ENCODE results near the gene MEMO1.

DNA sequence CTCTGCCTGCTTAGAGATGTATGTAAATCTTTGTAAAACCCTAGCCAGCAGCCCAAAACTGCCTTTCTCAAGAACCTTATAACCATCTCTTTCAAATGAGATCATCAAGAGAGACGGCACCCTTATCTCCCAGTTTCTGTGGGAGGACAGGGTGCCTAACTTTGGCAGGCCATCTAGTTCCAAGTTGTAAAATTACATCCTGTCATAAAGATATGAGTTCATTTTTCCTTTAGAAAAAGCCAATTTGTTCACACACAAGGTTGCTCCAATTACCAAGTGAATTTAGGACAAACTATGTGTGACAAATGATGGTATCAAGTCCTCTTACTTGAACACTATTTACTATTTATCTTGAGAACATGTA lies 65.3 kb downstream of the MEMO1 start:
- TF ChIP-seq, protein P1, sequence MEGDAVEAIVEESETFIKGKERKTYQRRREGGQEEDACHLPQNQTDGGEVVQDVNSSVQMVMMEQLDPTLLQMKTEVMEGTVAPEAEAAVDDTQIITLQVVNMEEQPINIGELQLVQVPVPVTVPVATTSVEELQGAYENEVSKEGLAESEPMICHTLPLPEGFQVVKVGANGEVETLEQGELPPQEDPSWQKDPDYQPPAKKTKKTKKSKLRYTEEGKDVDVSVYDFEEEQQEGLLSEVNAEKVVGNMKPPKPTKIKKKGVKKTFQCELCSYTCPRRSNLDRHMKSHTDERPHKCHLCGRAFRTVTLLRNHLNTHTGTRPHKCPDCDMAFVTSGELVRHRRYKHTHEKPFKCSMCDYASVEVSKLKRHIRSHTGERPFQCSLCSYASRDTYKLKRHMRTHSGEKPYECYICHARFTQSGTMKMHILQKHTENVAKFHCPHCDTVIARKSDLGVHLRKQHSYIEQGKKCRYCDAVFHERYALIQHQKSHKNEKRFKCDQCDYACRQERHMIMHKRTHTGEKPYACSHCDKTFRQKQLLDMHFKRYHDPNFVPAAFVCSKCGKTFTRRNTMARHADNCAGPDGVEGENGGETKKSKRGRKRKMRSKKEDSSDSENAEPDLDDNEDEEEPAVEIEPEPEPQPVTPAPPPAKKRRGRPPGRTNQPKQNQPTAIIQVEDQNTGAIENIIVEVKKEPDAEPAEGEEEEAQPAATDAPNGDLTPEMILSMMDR (IDR thresholded peaks at IDR 0.05), result no peak
- TF ChIP-seq, protein P2, sequence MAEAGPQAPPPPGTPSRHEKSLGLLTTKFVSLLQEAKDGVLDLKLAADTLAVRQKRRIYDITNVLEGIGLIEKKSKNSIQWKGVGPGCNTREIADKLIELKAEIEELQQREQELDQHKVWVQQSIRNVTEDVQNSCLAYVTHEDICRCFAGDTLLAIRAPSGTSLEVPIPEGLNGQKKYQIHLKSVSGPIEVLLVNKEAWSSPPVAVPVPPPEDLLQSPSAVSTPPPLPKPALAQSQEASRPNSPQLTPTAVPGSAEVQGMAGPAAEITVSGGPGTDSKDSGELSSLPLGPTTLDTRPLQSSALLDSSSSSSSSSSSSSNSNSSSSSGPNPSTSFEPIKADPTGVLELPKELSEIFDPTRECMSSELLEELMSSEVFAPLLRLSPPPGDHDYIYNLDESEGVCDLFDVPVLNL (CRISPR knock-in tag; IDR thresholded peaks at IDR 0.05; ENCODE audit: borderline replicate concordance, low read depth), result no peak
- no peak for TF ChIP-seq FOXK1 (CRISPR knock-in tag; IDR thresholded peaks at IDR 0.05)
- TF ChIP-seq, protein P3, sequence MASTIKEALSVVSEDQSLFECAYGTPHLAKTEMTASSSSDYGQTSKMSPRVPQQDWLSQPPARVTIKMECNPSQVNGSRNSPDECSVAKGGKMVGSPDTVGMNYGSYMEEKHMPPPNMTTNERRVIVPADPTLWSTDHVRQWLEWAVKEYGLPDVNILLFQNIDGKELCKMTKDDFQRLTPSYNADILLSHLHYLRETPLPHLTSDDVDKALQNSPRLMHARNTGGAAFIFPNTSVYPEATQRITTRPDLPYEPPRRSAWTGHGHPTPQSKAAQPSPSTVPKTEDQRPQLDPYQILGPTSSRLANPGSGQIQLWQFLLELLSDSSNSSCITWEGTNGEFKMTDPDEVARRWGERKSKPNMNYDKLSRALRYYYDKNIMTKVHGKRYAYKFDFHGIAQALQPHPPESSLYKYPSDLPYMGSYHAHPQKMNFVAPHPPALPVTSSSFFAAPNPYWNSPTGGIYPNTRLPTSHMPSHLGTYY (CRISPR knock-in tag; IDR thresholded peaks at IDR 0.05), result no peak
- no peak for TF ChIP-seq TEAD4 (CRISPR knock-in tag; IDR thresholded peaks at IDR 0.05)
- no peak for TF ChIP-seq MXD4 (CRISPR knock-in tag; IDR thresholded peaks at IDR 0.05; ENCODE audit: borderline replicate concordance)
- TF ChIP-seq, protein P4, sequence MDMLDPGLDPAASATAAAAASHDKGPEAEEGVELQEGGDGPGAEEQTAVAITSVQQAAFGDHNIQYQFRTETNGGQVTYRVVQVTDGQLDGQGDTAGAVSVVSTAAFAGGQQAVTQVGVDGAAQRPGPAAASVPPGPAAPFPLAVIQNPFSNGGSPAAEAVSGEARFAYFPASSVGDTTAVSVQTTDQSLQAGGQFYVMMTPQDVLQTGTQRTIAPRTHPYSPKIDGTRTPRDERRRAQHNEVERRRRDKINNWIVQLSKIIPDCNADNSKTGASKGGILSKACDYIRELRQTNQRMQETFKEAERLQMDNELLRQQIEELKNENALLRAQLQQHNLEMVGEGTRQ (CRISPR knock-in tag; IDR thresholded peaks at IDR 0.05), result no peak
- TF ChIP-seq, protein P5, sequence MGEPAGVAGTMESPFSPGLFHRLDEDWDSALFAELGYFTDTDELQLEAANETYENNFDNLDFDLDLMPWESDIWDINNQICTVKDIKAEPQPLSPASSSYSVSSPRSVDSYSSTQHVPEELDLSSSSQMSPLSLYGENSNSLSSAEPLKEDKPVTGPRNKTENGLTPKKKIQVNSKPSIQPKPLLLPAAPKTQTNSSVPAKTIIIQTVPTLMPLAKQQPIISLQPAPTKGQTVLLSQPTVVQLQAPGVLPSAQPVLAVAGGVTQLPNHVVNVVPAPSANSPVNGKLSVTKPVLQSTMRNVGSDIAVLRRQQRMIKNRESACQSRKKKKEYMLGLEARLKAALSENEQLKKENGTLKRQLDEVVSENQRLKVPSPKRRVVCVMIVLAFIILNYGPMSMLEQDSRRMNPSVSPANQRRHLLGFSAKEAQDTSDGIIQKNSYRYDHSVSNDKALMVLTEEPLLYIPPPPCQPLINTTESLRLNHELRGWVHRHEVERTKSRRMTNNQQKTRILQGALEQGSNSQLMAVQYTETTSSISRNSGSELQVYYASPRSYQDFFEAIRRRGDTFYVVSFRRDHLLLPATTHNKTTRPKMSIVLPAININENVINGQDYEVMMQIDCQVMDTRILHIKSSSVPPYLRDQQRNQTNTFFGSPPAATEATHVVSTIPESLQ (CRISPR knock-in tag; IDR thresholded peaks at IDR 0.05), result no peak
- TF ChIP-seq, protein P6, sequence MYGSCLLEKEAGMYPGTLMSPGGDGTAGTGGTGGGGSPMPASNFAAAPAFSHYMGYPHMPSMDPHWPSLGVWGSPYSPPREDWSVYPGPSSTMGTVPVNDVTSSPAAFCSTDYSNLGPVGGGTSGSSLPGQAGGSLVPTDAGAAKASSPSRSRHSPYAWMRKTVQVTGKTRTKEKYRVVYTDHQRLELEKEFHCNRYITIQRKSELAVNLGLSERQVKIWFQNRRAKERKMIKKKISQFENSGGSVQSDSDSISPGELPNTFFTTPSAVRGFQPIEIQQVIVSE (CRISPR knock-in tag; IDR thresholded peaks at IDR 0.05; ENCODE audit: borderline replicate concordance), result no peak
- TF ChIP-seq GABPB1 (CRISPR knock-in tag; IDR thresholded peaks at IDR 0.05), result no peak

All from WTC11 (cell line).